ENCODE data around the gene TGFA. TPM values are rescaled to one million over a fixed set of nuclear protein-coding genes. Genes with fewer than 3 reads are reported as not detected.

The TGFA gene
- total RNA-seq, 2 experiments from 2014 or later: 0.47 to 0.88 TPM

- Histone ChIP-seq H3K9me3 (ENCODE audit: control insufficient read depth in 1 of 2, insufficient read depth in 1 of 2, low read length in 2 of 2) (no peaks in the 10 kb centered on the region), H3K36me3 (ENCODE audit: insufficient read depth, low read length) (no peaks in the 10 kb centered on the region), H3K4me3 (ENCODE audit: low read length) (no peak overlapping the region), H3K27me3 (ENCODE audit: control insufficient read depth in 1 of 2, insufficient read depth in 2 of 2, low read length in 2 of 2) (no peaks in the 10 kb centered on the region), H3K4me1 (ENCODE audit: insufficient read depth, low read length) (no peaks in the 10 kb centered on the region), H3K27ac (ENCODE audit: low read depth in 1 of 2, low read length in 2 of 2) (no peak overlapping the region)
- intact Hi-C loops (cut with DNase I, micrococcal nuclease): no loop called here
- H3K27me3 Mint-ChIP-seq: no peaks in the 10 kb centered on the region
- no peak for DNase-seq
- H3K36me3 Mint-ChIP-seq (ENCODE audit: low read depth): no peaks in the 10 kb centered on the region
- H3K27ac Mint-ChIP-seq: no peak overlapping the region
- H3K4me1 Mint-ChIP-seq (ENCODE audit: low read depth): no peaks in the 10 kb centered on the region
- CTCF ChIA-PET: no interaction called here
- no peak overlapping the region for H3K4me3 Mint-ChIP-seq
- POLR2A ChIA-PET: no interaction called here
- no peak for ATAC-seq (ENCODE audit: poor library complexity)
- no peaks in the 10 kb centered on the region for H3K9me3 Mint-ChIP-seq
- TF ChIP-seq CTCF (IDR thresholded peaks at IDR 0.05): no peak
Measured at GRCh38 chr2:70534183-70534836, 19.3 kb downstream of the TGFA start.

- Histone ChIP-seq H3K27ac (ENCODE audit: low read depth in 1 of 2, low read length in 2 of 2) (no peak overlapping the region), H3K9me3 (ENCODE audit: control insufficient read depth in 1 of 2, insufficient read depth in 1 of 2, low read length in 2 of 2) (no peaks in the 10 kb centered on the region), H3K4me3 (ENCODE audit: low read length) (no peak overlapping the region), H3K36me3 (ENCODE audit: insufficient read depth, low read length) (no peaks in the 10 kb centered on the region), H3K27me3 (ENCODE audit: control insufficient read depth in 1 of 2, insufficient read depth in 2 of 2, low read length in 2 of 2) (no peaks in the 10 kb centered on the region), H3K4me1 (ENCODE audit: insufficient read depth, low read length) (no peaks in the 10 kb centered on the region)
- intact Hi-C loops (cut with DNase I, micrococcal nuclease): no loop called here
- DNase-seq: no peak
- Mint-ChIP-seq H3K4me3 (no peak overlapping the region), H3K27ac (no peak overlapping the region), H3K9me3 (no peaks in the 10 kb centered on the region), H3K4me1 (ENCODE audit: low read depth) (no peaks in the 10 kb centered on the region), H3K27me3 (no peaks in the 10 kb centered on the region), H3K36me3 (ENCODE audit: low read depth) (no peaks in the 10 kb centered on the region)
- no peak for TF ChIP-seq CTCF (IDR thresholded peaks at IDR 0.05)
- POLR2A ChIA-PET: no interaction called here
- CTCF ChIA-PET: interaction anchor here (0.9 kb wide), 1 partner anchor 10 kb away, joined by 3 read pairs; no protein-coding TSS in a partner anchor
- no peak for ATAC-seq (ENCODE audit: poor library complexity)
Measured at GRCh38 chr2:70532244-70532935, 21.2 kb downstream of the TGFA start.

- no peak for TF ChIP-seq CTCF (IDR thresholded peaks at IDR 0.05)
- Mint-ChIP-seq H3K36me3 (ENCODE audit: low read depth) (no peaks in the 10 kb centered on the region), H3K4me1 (ENCODE audit: low read depth) (no peaks in the 10 kb centered on the region), H3K27ac (no peak overlapping the region), H3K9me3 (no peaks in the 10 kb centered on the region), H3K27me3 (no peaks in the 10 kb centered on the region), H3K4me3 (no peak overlapping the region)
- no peaks in the 10 kb centered on the region for H3K36me3 ChIP-seq (ENCODE audit: insufficient read depth, low read length)
- ChIA-PET POLR2A (no interaction called here), CTCF (interaction anchor here (0.9 kb wide), 1 partner anchor 11 kb away, joined by 3 read pairs; no protein-coding TSS in a partner anchor)
- H3K4me3 ChIP-seq (ENCODE audit: low read length): no peak overlapping the region
- no peaks in the 10 kb centered on the region for H3K9me3 ChIP-seq (ENCODE audit: control insufficient read depth in 1 of 2, insufficient read depth in 1 of 2, low read length in 2 of 2)
- DNase-seq (no peak), ATAC-seq (ENCODE audit: poor library complexity) (no peak)
- intact Hi-C loops (cut with DNase I, micrococcal nuclease): no loop called here
- no peaks in the 10 kb centered on the region for H3K4me1 ChIP-seq (ENCODE audit: insufficient read depth, low read length)
- H3K27ac ChIP-seq (ENCODE audit: low read depth in 1 of 2, low read length in 2 of 2): no peak overlapping the region
- no peaks in the 10 kb centered on the region for H3K27me3 ChIP-seq (ENCODE audit: control insufficient read depth in 1 of 2, insufficient read depth in 2 of 2, low read length in 2 of 2)
Measured at GRCh38 chr2:70531419-70532086, 22.1 kb downstream of the TGFA start.
